IMR-90 (cell line): ENCODE measurements around the gene ERP44. TPM values are rescaled to one million over a fixed set of nuclear protein-coding genes. Genes with fewer than 3 reads are reported as not detected.

Experiments
- ATAC-seq: fragments of 200-7000 bp; cut with Tn5 transposase; 2 replicates; pipeline ENCODE4 v1.9.1; 2020; ENCODE audit warnings: low read depth, mild to moderate bottlenecking, moderate library complexity
- BruUV-seq: library from RNA; stranded (reverse); fragments of 400-500 nt; replicated peaks from 2 replicates; lab custom pipeline; 2021; lab: Mats Ljungman, UMichigan
- CTCF ChIA-PET: fragments of 300-600 bp; formaldehyde crosslinking; extraction: SDS; loops from one replicate; lab custom pipeline; 2021; ENCODE audit warnings: antibody characterized with exemption; lab: Yijun Ruan, JAX
- POLR2A ChIA-PET: fragments of 300-600 bp; sonication (Branson Sonifier 250); formaldehyde crosslinking; loops from one replicate; lab custom pipeline; 2022; ENCODE audit warnings: antibody characterized with exemption; ENCODE audit not compliant: unreplicated experiment; lab: Charles Lee
- DNase-seq: peaks from one replicate; pipeline ENCODE4 v3.0.0; 2013
- H2AFZ ChIP-seq: replicated peaks from 2 replicates; pipeline ENCODE3; 2013; ENCODE audit warnings: low read length, mild to moderate bottlenecking; ENCODE audit not compliant: poor library complexity
- H2AK5ac ChIP-seq: 2 replicates; pipeline ENCODE4 v1.6.1; 2013; ENCODE audit warnings: low read depth, low read length, inconsistent platforms
- H2AK9ac ChIP-seq: replicated peaks from 2 replicates; pipeline ENCODE3; 2013; ENCODE audit warnings: mild to moderate bottlenecking, low read depth, low read length, moderate library complexity; ENCODE audit not compliant: poor library complexity
- H2BK120ac ChIP-seq: 2 replicates; pipeline ENCODE4 v1.6.1; 2013; ENCODE audit warnings: low read depth, low read length, inconsistent platforms
- H2BK15ac ChIP-seq: 3 replicates; pipeline ENCODE4 v1.6.1; 2013; ENCODE audit warnings: low read depth, low read length, inconsistent platforms
- H2BK20ac ChIP-seq: 2 replicates; pipeline ENCODE4 v1.6.1; 2013; ENCODE audit warnings: low read depth, mild to moderate bottlenecking, inconsistent platforms, low read length, moderate library complexity
- H2BK5ac ChIP-seq: 2 replicates; pipeline ENCODE4 v1.6.1; 2013; ENCODE audit warnings: mild to moderate bottlenecking, low read depth, low read length, inconsistent platforms; ENCODE audit not compliant: poor library complexity, severe bottlenecking
- H3K14ac ChIP-seq: replicated peaks from 2 replicates; pipeline ENCODE4 v1.6.1; 2013; ENCODE audit warnings: low read depth, low read length, inconsistent platforms
- H3K18ac ChIP-seq: 2 replicates; pipeline ENCODE4 v1.6.1; 2013; ENCODE audit warnings: low read depth, low read length, control low read depth
- H3K23ac ChIP-seq: 2 replicates; pipeline ENCODE4 v1.6.1; 2013; ENCODE audit warnings: low read depth, low read length, inconsistent platforms
- H3K27ac ChIP-seq: 2 replicates; pipeline ENCODE4 v1.5.1; 2013; ENCODE audit warnings: mild to moderate bottlenecking, control low read depth, low read length; ENCODE audit not compliant: insufficient read depth
- H3K27me3 ChIP-seq: 2 replicates; pipeline ENCODE4 v1.6.1; 2013; ENCODE audit warnings: low read length; ENCODE audit not compliant: control insufficient read depth, insufficient read depth
- H3K36me3 ChIP-seq: 2 replicates; pipeline ENCODE4 v1.6.1; 2013; ENCODE audit warnings: low read length, mixed read lengths; ENCODE audit not compliant: control insufficient read depth, insufficient read depth
- H3K4ac ChIP-seq: 2 replicates; pipeline ENCODE4 v1.6.1; 2013; ENCODE audit warnings: low read depth, low read length, inconsistent platforms
- H3K4me1 ChIP-seq: 2 replicates; pipeline ENCODE4 v1.6.1; 2013; ENCODE audit warnings: low read length, mixed read lengths; ENCODE audit not compliant: control insufficient read depth, insufficient read depth
- H3K4me2 ChIP-seq: 2 replicates; pipeline ENCODE4 v1.6.1; 2013; ENCODE audit warnings: low read depth, mild to moderate bottlenecking, control low read depth, low read length, moderate library complexity
- H3K4me3 ChIP-seq: 2 replicates; pipeline ENCODE4 v1.5.1; 2013; ENCODE audit warnings: low read depth, mild to moderate bottlenecking, control low read depth, low read length, moderate library complexity; ENCODE audit not compliant: insufficient read depth
- H3K56ac ChIP-seq: 2 replicates; pipeline ENCODE4 v1.6.1; 2013; ENCODE audit warnings: low read length, inconsistent platforms; ENCODE audit not compliant: insufficient read depth; ENCODE audit errors: extremely low read depth
- H3K79me1 ChIP-seq, 2 experiments: 2 replicates each; pipeline ENCODE4 v1.6.1; 2013; ENCODE audit warnings: low read length in 2 of 2, inconsistent platforms in 1 of 2, low read depth in 1 of 2
- H3K9ac ChIP-seq: 2 replicates; pipeline ENCODE4 v1.6.1; 2013; ENCODE audit warnings: low read depth, low read length, control low read depth
- H3K9me1 ChIP-seq: 2 replicates; pipeline ENCODE4 v1.6.1; 2013; ENCODE audit warnings: low read length, inconsistent platforms; ENCODE audit not compliant: insufficient read depth
- H3K9me3 ChIP-seq: 2 replicates; pipeline ENCODE4 v1.6.1; 2013; ENCODE audit warnings: low read length; ENCODE audit not compliant: control insufficient read depth, insufficient read depth
- H4K20me1 ChIP-seq: 2 replicates; pipeline ENCODE4 v1.6.1; 2013; ENCODE audit warnings: low read length, inconsistent platforms; ENCODE audit not compliant: insufficient read depth
- H4K5ac ChIP-seq: 2 replicates; pipeline ENCODE4 v1.6.1; 2013; ENCODE audit warnings: mild to moderate bottlenecking, low read depth, low read length, control low read depth
- H4K8ac ChIP-seq, 2 experiments: 2 replicates each; pipeline ENCODE4 v1.6.1; 2013; ENCODE audit warnings: low read depth in 2 of 2, low read length in 2 of 2, control low read depth in 1 of 2, inconsistent platforms in 1 of 2
- H4K91ac ChIP-seq: 2 replicates; pipeline ENCODE4 v1.6.1; 2013; ENCODE audit warnings: low read depth, low read length, inconsistent platforms; ENCODE audit not compliant: insufficient read depth
- ELK1 ChIP-seq: fragments of 150-350 bp; IDR thresholded peaks from 2 replicates; pipeline ENCODE4 v1.6.1; 2016; ENCODE audit warnings: low read depth, mild to moderate bottlenecking, low read length, moderate library complexity, borderline replicate concordance
- FOS ChIP-seq: fragments of 150-350 bp; IDR thresholded peaks from 2 replicates; pipeline ENCODE4 v1.6.1; 2016; ENCODE audit warnings: low read depth, low read length
- MAFK ChIP-seq: IDR thresholded peaks from 2 replicates; pipeline ENCODE4 v1.6.1; 2012; ENCODE audit warnings: low read depth, low read length, improper control_type of control experiment
- MXI1 ChIP-seq: IDR thresholded peaks from 2 replicates; pipeline ENCODE4 v1.6.1; 2012; ENCODE audit warnings: low read depth, mild to moderate bottlenecking, low read length, moderate library complexity, borderline replicate concordance
- WGBS, 2 experiments: methylation state at CpG; one replicate each; pipeline versions ENCODE4 v1.1.5 to v1.1.7; 2013; ENCODE audit warnings: missing lambda C conversion rate in 2 of 2; ENCODE audit not compliant: insufficient read length in 1 of 2; ENCODE audit errors: extremely low coverage in 2 of 2; 5-methylcytosine and 5-hydroxymethylcytosine counted together
- dilution Hi-C: fragments of 300-500 bp; cut with HindIII; formaldehyde crosslinking; loops from one replicate; pipeline ENCODE4 v1.14.3; 2018; ENCODE audit warnings: low sequenced_read_pairs; ENCODE audit not compliant: unreplicated experiment
- in situ Hi-C: fragments of 300-500 bp; cut with MboI; formaldehyde crosslinking; loops from 3 replicates; pipeline ENCODE4 v1.14.3; 2019; ENCODE audit warnings: low sequenced_read_pairs, inconsistent platforms, mixed read lengths
- intact Hi-C: fragments of 100-400 bp; cut with micrococcal nuclease; formaldehyde crosslinking; loops from 2 replicates; pipeline ENCODE4 v1.10.0; 2022
- polyA plus RNA-seq, 3 experiments: library from polyadenylated mRNA; depleted of rRNA; stranded (reverse); fragments of >200 nt; gene quantifications; 2 replicates each; pipeline ENCODE4 v1.2.3, GENCODE V29; 2012; ENCODE audit warnings: low replicate concordance in 1 of 3
- total RNA-seq: library from RNA; depleted of rRNA; stranded (reverse); fragments of >200 nt; gene quantifications from 2 replicates; pipeline ENCODE4 v1.2.3, GENCODE V29; 2012

The ERP44 gene
- total and polyA plus RNA-seq, 2 of the 4 experiments (the other 2 are of a cell fraction) = 9.1 to 13.5 TPM

GRCh38 chr9:100086097-100086635, 12.6 kb downstream of the ERP44 start:
- 83 to 100% methylated on average over 1 of the region's 3 CpGs for WGBS, 2 experiments
- CTCF ChIA-PET = no interaction called here

More at GRCh38 chr9:100086097-100086635, 12.6 kb downstream of the ERP44 start:
- Histone ChIP-seq H3K36me3 (no peaks in the 10 kb centered on the region), H2AK5ac (no peak overlapping the region), H4K91ac (no peak overlapping the region), H3K56ac (no peak overlapping the region), H3K4me1 (peaks cover 10% of the 10 kb centered on the region), H3K79me1 (peaks cover 20 to 46% of the 10 kb centered on the region in 2 experiments; a peak in 3 of 4 replicates), H2BK15ac (no peak overlapping the region), H4K20me1 (peaks cover 74% of the 10 kb centered on the region), H2BK120ac (no peak overlapping the region), H3K4me3 (no peak overlapping the region), H4K8ac (no peak overlapping the region), H3K14ac (no peak overlapping the region), H3K9ac (no peak overlapping the region), H2AFZ (no peak overlapping the region), H2BK5ac (no peak overlapping the region), H2BK20ac (no peak overlapping the region), H2AK9ac (no peak overlapping the region), H3K4ac (no peak overlapping the region), H3K23ac (no peak overlapping the region), H3K4me2 (no peak overlapping the region), H3K27me3 (no peaks in the 10 kb centered on the region), H3K9me1 (peaks cover 3% of the 10 kb centered on the region; the same call in 1 of the 2 replicates), H3K9me3 (no peaks in the 10 kb centered on the region), H3K18ac (no peak overlapping the region), H3K27ac (no peak overlapping the region), H4K5ac (no peak overlapping the region)
- no peak for ATAC-seq
- TF ChIP-seq ELK1 = no peak
- no peak for TF ChIP-seq FOS
- TF ChIP-seq MAFK = no peak
- no peak for TF ChIP-seq MXI1
- BruUV-seq = no TSS peak
- in situ Hi-C loops (no loop called here), intact Hi-C loops (loop anchor here (10.0 kb wide), 1 partner anchor 49 kb away; no protein-coding TSS in a partner anchor), dilution Hi-C loops (no loop called here)
- POLR2A ChIA-PET = no interaction called here
- no peak for DNase-seq
